IPS-15b (cell line): ENCODE results near the gene SPON2.
"Not testable (repeated sequence)": the region's sequence is repeated elsewhere in the genome, so short reads cannot be mapped to it uniquely, and the experiment has no call there.

Experiments
- H3K27me3 ChIP-seq: one replicate; pipeline ENCODE4 v1.6.1; 2013; ENCODE audit warnings: low read length; ENCODE audit not compliant: control insufficient read depth, insufficient read depth
- H3K36me3 ChIP-seq: one replicate; pipeline ENCODE4 v1.6.1; 2013; ENCODE audit warnings: low read length; ENCODE audit not compliant: control insufficient read depth, insufficient read depth
- H3K4me1 ChIP-seq: one replicate; pipeline ENCODE4 v1.6.1; 2013; ENCODE audit warnings: mild to moderate bottlenecking, low read length; ENCODE audit not compliant: control insufficient read depth, insufficient read depth
- H3K4me3 ChIP-seq: one replicate; pipeline ENCODE4 v1.5.1; 2013; ENCODE audit warnings: low read depth, low read length
- H3K9ac ChIP-seq: one replicate; pipeline ENCODE4 v1.6.1; 2013; ENCODE audit warnings: low read depth, mild to moderate bottlenecking, low read length
- H3K9me3 ChIP-seq: one replicate; pipeline ENCODE4 v1.6.1; 2013; ENCODE audit warnings: mild to moderate bottlenecking, low read length; ENCODE audit not compliant: control insufficient read depth, insufficient read depth

SPON2 gene

GRCh38 chr4:1139860-1140259 lies 32.5 kb downstream of the SPON2 start:
- Histone ChIP-seq H3K9ac (no peak overlapping the region), H3K36me3 (no peaks in the 10 kb centered on the region), H3K27me3 (no peaks in the 10 kb centered on the region), H3K9me3 (peaks cover 3% of the 10 kb centered on the region), H3K4me1 (no peaks in the 10 kb centered on the region), H3K4me3 (no peak overlapping the region)

DNA sequence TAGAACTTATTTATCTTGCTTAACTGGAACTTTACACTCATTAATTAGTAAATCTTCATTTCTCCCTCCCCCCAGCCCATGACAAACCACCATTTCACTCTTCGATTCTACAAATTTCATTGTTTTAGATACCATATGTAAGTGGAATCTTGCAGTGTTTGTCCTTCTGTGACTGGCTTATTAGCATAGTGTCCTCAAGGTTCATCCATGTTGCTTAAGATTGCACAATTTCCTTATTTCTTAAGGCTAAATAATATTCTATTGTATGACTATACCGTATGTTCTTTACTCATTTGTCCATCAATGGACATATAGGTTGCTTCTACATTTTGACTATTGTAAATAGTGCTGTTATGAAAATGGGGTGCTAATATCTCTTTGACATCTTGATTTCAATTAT lies 34.5 kb downstream of the SPON2 start:
- H3K9me3 ChIP-seq = peaks cover 3% of the 10 kb centered on the region
- no peak overlapping the region for H3K4me3 ChIP-seq
- H3K27me3 ChIP-seq = no peaks in the 10 kb centered on the region
- H3K4me1 ChIP-seq = no peaks in the 10 kb centered on the region
- H3K36me3 ChIP-seq = no peaks in the 10 kb centered on the region
- no peak overlapping the region for H3K9ac ChIP-seq

- H3K4me3 ChIP-seq = no peak overlapping the region
- peaks cover under 1% of the 10 kb centered on the region for H3K9me3 ChIP-seq
- no peak overlapping the region for H3K9ac ChIP-seq
- H3K4me1 ChIP-seq = no peaks in the 10 kb centered on the region
- no peaks in the 10 kb centered on the region for H3K27me3 ChIP-seq
- H3K36me3 ChIP-seq = no peaks in the 10 kb centered on the region
Observed at GRCh38 chr4:1137063-1137776, 35.2 kb downstream of the SPON2 start.

DNA sequence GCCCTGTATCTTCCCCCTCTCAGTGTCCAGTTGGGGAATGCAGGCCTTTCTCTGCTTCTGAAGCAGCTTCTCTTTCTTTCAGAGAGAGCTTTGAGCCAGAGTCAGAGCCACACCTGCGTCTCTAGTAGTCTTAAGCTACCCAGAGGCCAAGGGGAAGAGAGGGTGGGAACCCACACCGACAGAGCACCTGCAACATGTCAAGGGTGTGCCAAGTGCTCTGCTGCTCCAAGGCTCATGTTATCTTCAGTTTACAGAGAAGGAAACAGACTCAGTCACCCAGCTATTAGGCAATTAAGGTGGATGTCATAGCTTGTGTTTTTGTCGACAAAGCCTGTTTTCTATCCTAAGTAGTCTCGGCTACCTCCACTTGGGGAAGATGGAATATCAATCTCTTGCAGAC lies 36.3 kb downstream of the SPON2 start:
- no peak overlapping the region for H3K4me3 ChIP-seq
- H3K4me1 ChIP-seq = no peaks in the 10 kb centered on the region
- no peaks in the 10 kb centered on the region for H3K36me3 ChIP-seq
- no peaks in the 10 kb centered on the region for H3K9me3 ChIP-seq
- H3K27me3 ChIP-seq = no peaks in the 10 kb centered on the region
- H3K9ac ChIP-seq = no peak overlapping the region

DNA sequence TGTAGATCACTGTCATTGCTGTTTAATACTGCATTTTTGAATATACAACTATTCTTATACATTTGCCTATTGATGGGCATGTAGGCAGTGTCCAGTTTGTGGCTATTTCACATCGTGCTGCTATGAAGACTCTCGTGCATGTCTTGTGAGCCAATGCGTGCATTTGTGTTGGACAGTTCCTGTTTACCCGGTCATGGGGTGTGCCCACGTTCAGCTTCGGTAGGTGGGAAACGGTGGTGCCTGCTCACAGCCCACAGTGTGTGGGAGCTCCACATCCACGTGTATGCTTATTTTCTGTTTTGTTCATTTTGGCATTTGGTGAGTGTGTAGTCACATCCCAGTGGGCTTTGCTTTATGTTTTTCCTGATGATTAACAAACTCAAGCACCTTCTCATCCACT lies 39.4 kb downstream of the SPON2 start:
- Histone ChIP-seq H3K27me3 (no peaks in the 10 kb centered on the region), H3K4me1 (no peaks in the 10 kb centered on the region), H3K9ac (no peak overlapping the region), H3K9me3 (no peaks in the 10 kb centered on the region), H3K36me3 (no peaks in the 10 kb centered on the region), H3K4me3 (no peak overlapping the region)

- Histone ChIP-seq H3K4me1 (no peaks in the 10 kb centered on the region), H3K9ac (no peak overlapping the region), H3K27me3 (no peaks in the 10 kb centered on the region), H3K36me3 (no peaks in the 10 kb centered on the region), H3K4me3 (no peak overlapping the region), H3K9me3 (no peaks in the 10 kb centered on the region)
Observed at GRCh38 chr4:1130316-1131186, 41.8 kb downstream of the SPON2 start.

DNA sequence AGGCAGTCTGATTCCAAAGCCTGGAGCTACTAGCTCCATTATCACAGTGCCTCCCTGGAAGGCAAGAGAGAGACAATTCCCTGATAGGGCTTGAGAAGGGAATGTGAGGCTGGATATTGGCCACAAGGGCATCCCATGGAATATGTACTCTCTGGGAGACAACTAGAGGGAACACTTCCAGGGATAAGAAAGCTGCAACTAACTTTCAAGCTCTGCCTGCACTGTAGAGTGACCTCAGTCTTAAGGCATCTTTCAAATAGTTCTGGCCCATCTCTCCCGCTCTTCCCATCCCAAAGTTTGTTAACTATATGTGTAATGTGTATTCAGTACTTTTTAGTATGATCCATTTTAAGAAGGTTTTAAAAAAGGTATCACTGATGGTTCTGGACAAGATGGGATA lies 45.9 kb downstream of the SPON2 start:
- no peak overlapping the region for H3K4me3 ChIP-seq
- H3K27me3 ChIP-seq = no peaks in the 10 kb centered on the region
- H3K36me3 ChIP-seq = no peaks in the 10 kb centered on the region
- no peak overlapping the region for H3K9ac ChIP-seq
- H3K4me1 ChIP-seq = no peaks in the 10 kb centered on the region
- H3K9me3 ChIP-seq = no peaks in the 10 kb centered on the region

- not testable (repeated sequence) for H3K36me3 ChIP-seq, H3K27me3 ChIP-seq
Observed at GRCh38 chr4:1125466-1125865, 46.9 kb downstream of the SPON2 start.

DNA sequence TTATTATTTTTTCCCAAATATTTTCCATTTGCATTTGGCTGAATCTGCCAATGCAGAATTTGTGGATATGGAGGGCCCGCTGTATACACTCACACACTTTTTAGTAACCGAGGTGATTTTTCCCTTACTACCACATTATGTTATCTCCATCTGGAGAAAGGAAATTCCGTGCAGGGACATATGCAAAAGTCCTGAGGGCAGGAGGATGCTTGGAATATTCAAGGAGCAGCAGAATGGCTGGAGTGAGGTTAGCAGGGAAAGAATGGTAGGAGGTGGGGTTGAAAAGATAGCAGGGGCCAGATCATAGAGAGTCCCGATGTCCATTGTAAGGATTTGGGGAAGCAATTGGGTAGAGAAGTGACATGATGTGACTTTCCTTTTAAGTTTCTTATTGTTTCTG lies 47.6 kb downstream of the SPON2 start:
- Histone ChIP-seq H3K36me3 (no peaks in the 10 kb centered on the region), H3K9me3 (no peaks in the 10 kb centered on the region), H3K9ac (no peak overlapping the region), H3K4me1 (no peaks in the 10 kb centered on the region), H3K4me3 (no peak overlapping the region), H3K27me3 (no peaks in the 10 kb centered on the region)

More at GRCh38 chr4:1125466-1125865, 46.9 kb downstream of the SPON2 start:
- not testable (repeated sequence) for H3K4me3 ChIP-seq, H3K9ac ChIP-seq, H3K9me3 ChIP-seq, H3K4me1 ChIP-seq

DNA sequence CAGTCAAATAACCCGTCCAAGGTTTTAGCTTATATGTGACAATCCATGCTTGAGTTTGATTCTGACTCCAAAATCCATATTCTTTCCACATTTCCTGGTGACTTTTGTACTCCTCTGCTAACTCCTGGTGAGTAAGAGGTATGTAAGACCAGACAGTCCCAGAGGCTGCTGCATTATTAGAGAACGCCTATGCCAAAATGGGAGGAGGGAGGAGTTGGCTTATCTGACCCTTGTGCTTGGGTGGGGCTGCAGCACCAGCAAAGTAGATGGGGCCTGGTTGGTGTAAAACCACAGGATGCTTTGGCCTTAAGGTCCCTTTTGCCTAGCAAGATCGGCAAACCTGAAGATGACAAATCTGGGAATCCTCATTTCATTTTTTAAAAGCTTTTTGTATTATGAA lies 49.9 kb downstream of the SPON2 start:
- Histone ChIP-seq H3K36me3 (no peaks in the 10 kb centered on the region), H3K4me3 (no peak overlapping the region), H3K4me1 (no peaks in the 10 kb centered on the region), H3K9ac (no peak overlapping the region), H3K9me3 (no peaks in the 10 kb centered on the region), H3K27me3 (no peaks in the 10 kb centered on the region)
